Activated gamma-delta T cell treated with Interleukin-2 at 50 U/mL for 16 hours (primary cell): ENCODE results near the gene SKIC8.

ENCODE experiments used
- DNase-seq: peaks from one replicate; pipeline ENCODE4 v3.0.0-alpha.2; 2020

The SKIC8 gene

GRCh38 chr15:78321786-78322185 is 22.4 kb upstream of the SKIC8 start:
- DNase-seq = no peak

DNA sequence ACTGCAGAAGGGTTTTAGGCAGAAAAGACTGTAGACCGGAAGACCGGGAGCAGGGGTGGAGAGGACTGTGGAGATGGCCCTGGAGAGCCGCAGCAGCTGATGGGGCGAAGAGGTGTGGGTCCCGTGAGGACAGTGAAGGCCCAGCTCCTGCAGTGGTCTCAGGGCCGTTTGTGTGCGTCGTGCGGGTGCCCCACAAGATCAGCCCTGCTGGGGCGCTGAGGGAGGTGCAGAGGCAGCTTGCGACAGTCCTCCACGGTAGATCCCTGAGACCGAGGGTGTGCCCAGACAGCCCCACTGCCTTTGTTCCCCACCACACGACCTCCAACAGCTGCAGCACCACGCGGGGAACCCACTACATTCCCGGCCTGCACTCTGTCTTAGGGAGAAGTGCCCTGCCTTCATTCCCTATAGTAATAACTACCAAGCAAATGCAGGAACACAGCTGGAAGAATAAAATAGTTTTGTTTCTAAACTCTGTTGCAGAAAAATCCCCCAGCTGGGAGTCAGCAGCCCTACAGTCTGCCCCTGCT is 21.7 kb upstream of the SKIC8 start:
- DNase-seq = no peak

GRCh38 chr15:78320183-78320582 is 20.8 kb upstream of the SKIC8 start:
- no peak for DNase-seq

DNA sequence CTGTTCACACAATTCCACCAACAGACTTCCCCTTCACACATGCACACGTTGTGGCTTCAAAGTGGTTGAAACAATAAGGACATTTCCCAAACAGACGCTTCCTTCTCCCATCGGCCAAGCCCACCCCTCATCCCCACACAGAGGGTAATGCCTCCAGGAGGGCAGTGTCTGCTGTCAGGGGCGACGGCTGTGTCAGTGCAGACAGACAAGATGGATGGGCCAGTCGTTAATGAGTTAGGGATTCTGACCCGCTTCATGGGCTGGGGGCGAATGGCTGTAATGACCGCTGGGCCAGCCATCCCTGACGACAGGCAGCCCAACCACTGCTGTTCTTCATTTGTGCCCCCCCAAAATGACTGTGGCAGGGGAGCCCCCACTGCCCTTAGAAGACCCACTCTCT is 20.2 kb upstream of the SKIC8 start:
- no peak for DNase-seq

DNA sequence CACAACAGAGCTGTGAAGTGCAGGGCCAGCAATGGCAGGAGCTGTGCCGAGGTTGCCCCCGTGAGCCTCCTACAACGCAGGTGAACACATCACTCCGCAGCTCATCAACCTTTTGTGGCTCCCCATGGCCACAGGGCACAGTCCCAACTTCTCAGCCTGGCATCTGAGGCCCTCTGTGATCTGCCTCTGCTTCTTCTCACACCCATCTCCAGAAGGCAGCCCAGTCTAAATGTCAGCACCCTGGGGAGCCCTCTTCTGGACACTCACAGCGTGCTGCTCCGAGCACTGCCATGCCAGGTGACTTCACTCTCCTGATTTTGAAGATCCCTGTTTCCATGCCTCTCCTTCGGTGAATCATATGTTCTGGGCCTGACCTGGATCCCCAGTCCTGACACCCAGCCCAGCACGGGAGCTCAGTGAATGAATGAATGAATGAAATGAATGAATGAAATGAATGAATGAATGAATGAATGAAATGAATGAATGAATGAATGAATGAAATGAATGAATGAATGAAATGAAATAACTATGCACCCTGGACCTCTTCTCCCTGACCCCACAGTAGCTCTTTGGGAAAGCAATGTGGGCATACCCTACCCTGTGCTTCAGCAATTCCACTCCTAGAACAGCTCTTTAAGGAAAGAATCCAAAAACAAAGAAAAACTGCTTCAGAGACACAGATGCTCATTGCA is 17.9 kb upstream of the SKIC8 start:
- DNase-seq = no peak

DNA sequence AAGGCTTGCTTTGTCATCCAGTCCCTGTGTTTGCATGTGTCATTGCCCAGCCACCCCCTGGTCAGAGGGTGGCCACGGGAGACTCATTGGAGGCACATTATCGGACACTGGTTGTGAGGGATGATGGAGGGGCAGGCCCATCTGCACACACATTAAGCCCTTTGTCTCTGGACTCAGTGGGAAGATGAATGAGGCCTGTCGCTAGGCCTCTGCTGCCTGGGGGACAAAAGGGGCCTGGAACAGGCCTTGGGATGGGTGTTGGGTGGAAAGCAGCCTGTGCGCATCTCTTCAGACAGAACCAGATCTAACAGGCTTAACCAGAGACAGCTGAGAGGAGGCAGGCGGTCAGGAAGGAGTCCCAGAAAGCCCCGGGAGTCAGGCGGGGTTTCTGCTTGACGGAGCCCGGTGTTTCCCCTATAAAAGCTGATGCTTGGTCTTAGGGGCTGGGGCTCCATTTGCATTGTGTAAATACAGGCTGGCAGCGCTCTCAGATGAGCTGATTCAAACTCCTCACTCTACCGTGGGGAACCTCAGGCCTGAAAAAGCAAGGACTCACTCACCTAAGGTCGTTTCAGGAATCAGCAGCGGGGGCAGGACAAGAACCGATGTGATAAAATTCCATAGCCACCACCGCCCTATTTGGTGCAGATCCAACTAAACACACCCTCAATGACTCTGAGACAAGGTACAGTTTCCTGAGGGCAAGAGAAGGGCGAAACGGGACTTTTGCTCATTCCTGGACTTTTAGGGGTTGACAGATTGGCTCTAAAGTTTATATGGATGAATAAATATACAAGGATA is 17.1 kb upstream of the SKIC8 start:
- DNase-seq = no peak

GRCh38 chr15:78315686-78316282 is 16.4 kb upstream of the SKIC8 start:
- DNase-seq = no peak

- DNase-seq = no peak
These were observed 14.8 kb upstream of the SKIC8 start for GRCh38 chr15:78314181-78314581.

DNA sequence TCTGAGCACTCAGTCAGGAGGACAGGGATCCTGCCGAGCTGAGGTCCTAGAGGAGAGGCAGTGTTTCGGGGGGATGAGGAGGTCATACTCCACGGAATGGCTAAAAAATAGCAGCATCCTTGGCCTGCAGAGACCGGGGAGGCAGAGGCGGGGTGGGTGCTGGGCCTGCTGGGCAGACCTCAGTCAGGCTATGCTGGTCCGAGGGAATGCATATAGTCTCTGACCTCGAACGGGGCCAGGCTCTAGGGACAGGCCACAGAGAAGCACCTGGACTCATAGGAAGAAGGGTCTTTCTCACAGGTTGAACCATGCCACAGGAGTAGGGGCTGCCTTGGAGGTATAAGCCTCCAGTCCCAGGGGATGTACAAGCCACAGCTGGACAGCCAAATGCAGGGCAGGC is 14.0 kb upstream of the SKIC8 start:
- no peak for DNase-seq

GRCh38 chr15:78312957-78313356 is 13.5 kb upstream of the SKIC8 start:
- no peak for DNase-seq

DNA sequence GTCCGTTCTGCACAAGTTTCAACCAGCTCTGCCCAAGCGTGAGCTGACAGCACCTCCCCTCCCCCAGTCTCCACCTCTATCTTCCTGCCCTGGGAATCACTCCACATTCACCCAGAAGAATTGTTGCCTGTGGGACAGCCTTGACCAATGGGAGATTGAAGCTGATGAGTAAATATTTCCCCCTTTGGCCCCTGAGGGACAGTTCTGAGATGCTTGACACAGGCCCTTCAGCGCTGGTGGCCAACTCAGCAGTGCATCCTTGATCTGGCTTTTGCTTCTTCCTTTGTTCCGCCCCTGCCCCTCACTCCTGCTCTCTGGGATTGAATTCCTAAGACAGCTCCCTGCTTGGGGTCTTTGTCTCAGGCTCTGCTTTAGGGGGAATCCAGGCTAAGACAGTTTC is 13.1 kb upstream of the SKIC8 start:
- DNase-seq = no peak

DNA sequence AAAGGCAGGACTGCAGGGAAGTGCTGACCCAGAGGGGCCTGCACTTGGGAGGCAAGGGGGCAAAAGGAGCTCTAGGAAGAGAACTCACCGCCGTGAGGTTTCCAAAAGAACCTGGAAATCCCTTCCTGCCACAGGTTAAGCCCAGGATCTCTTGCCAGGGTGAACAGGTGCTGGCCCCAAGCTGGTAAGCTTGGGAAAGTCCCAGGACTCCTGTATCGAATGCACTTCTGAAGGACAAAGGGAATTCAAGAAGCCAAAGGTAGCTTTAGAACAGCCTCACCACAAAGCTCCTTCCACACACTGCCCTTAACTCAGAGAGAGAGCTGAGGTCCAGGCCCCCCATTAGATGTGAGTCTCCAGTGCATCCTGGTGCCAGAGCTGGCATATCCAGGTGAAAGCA is 11.9 kb upstream of the SKIC8 start:
- DNase-seq = no peak

DNA sequence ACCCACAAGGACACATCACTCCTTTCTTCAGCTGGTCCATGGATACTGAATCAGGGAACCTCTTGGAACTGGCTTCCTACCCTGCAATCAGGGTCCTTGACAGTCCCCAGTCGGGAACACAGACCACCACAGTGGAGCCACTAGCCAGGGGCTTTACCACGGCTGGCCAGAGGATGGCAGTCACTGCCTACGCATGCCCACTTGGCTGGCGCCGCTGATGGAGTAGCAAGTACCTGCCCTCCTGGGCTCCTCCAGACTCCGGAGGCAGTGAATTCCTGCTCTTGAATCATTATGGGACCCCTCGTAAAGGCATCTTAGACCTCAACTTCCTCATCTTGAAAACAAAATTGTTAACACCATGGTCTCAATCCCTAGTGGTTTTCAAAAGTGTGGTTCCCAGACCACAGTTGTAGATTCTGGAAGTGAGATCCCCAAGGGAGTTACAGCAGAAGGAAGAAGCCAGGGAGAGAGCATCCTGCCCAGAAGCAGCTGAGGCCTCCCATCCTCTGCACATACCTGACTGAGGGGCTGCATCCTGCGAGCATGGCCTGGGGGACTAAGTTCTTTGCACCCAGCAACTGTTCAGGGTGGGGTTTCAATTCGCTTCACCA is 9.1 kb upstream of the SKIC8 start:
- DNase-seq = peak; percentile 24

GRCh38 chr15:78307976-78308375 is 8.6 kb upstream of the SKIC8 start:
- no peak for DNase-seq

DNA sequence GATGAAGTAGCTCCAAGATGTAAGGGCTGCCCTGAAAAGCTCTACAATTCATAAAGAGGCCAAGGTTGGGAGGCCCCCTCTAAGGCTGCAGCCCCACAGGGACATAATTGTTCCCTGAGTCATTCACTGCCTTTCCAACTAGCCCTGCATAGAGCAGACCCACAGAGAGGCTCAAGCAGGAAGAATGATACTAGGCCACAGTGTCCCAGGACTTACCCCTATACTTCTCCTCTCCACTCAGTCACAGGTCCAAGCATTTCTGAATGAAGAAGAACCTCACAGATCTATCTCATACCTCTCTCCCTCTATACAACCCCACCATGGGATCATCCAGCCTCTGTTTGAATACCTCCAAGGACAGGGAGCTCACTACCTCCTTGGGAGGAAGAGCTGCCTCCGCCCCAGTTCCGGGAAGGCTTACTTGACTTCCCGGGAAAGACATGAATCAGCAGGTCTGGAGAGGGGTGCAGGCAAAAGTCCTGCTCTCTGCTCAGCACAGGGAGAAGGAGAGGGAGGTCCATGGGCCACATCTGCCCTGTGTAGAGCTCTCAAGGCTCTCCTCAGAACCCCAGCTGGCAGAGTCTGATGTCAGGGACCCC is 6.9 kb upstream of the SKIC8 start:
- DNase-seq = no peak

DNA sequence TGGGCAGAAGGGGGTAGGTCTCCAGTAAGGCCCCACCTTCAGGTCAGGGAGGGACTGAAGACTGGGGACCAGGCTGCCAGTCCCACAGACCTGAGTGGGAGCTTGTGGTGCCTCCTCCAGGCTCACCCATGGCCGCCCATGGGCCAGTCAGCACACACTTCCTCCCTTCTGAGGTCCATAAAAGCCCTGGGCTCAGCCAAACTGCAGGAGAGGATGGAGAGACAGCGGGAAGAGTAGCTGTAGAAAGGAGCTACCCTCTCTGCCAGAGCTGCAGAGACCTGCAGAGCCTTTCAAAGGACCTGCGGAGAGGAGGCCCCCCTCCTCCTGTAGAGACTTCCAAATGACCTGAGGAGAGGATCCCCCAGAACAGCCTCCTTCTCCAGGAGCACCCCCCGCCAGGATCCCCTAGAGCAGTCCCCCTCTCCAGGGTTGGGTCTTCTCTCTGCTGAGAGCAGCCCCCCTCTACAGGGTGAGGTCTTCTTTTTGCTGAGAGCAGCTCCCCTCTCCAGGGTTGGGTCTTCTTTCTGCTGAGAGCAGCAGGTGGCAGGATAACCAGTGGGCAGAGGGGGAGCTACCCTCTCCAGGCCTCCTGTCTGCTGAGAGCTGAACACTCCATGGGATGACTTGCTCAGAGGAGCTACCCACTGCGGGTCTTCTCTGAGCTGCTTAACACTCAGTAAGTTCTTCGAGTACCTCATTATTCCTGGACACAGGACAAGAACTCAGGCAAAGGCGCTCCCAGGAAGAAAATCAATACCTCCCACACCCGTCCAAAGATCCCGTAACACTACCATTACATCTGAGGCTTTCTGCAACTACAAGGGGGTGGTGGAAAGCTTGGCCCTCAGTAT is 5.0 kb upstream of the SKIC8 start:
- DNase-seq = no peak

DNA sequence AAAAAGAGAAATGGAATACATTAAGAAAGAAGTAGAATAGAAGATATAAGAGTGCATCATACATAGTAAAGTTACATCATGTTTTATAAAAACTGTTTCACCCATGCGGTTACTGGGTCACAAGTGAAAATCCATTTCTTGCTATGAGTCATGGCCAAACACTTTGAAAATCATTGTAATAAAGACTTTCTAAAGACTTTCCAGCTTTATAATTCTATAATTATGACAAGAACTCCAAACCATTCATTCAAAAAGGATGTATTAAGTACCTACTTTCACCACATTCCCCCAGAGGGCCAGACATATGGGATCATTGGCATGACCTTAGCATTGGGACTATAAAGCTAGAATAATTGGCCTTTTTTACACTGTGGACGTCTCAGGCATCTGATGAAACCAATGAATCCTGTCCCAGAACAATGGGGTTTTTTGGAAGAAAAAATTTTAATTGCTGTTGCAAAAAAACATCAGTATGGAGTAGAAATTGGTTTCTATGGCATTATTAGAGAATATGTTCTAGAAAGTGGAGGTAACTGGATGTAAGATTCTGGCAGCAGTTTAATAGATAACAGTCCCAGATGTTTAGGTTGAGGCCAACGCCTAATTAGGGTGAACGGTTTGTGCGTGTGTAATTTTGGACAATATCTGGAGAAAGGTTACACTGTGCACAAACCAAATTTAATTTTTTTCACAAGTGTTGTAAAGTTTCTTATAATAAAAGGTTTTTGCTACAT is 3.3 kb upstream of the SKIC8 start:
- DNase-seq = no peak

DNA sequence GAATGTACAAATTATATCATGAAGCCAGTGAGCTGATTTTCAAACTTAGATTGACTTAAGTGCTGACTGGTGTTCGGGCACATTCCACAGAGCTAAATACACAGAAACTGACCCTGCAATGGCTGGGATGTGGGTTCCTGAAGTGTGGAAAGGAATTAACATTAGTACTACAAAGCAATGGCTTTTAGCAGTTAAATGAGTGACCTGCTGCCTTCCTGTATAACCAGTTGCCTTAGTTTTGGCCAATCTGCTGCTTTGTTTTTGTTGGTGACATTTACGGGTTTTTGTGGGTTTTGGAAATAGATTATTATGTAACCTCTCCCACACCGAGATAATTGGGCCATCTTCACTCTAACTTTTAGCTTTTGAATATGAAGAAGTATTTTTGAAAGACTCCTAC is 2.4 kb upstream of the SKIC8 start:
- DNase-seq = no peak

- no peak for DNase-seq
These were observed 1.9 kb upstream of the SKIC8 start for GRCh38 chr15:78301326-78301725.

DNA sequence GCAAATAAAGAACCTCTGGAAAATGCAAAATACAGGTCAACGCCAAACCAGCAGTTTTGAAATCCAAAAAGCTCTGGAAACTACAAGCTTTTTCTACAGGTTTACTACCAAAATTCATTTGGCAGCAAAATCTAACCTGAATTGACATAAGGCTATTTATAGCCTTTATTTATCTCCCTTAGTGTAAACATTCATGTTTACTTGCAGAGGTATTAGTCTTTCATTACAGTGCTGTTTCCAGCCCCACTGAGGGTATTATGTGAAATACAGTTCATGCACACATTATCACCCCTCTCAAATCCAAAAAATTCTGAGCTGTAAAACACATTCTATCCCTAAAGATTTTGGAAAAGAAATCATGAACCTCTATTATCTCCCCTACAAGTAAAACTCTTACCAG is 7.2 kb downstream of the SKIC8 start:
- no peak for DNase-seq

GRCh38 chr15:78291698-78292097 is 7.7 kb downstream of the SKIC8 start:
- no peak for DNase-seq
